HG03108 (cell line): ENCODE results near the gene TTN.

ENCODE experiments used
- ATAC-seq: cut with Tn5 transposase; IDR thresholded peaks from one replicate; pipeline ENCODE4 v1.9.1; 2021; ENCODE audit warnings: moderate library complexity; ENCODE audit not compliant: unreplicated experiment

Gene TTN

DNA sequence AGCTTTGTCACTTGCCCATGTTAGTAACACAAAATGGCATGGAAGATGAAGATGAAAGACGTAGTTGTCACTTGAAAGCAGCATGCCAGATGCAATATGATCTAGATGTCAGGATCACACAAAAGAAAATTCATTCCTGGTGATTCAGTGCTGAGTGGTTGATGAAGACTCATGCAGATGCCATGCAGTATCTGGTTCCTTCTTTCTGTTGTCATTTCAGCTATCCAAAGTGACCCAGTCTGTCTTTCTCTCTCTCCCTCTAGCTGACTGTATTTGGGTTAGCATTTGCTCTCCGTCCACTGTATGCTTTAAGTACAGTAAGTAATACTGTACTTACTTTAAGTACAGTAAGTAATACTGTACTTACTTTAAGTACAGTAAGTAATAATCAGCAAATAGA, 50.4 kb downstream of the TTN start:
- no peak for ATAC-seq

DNA sequence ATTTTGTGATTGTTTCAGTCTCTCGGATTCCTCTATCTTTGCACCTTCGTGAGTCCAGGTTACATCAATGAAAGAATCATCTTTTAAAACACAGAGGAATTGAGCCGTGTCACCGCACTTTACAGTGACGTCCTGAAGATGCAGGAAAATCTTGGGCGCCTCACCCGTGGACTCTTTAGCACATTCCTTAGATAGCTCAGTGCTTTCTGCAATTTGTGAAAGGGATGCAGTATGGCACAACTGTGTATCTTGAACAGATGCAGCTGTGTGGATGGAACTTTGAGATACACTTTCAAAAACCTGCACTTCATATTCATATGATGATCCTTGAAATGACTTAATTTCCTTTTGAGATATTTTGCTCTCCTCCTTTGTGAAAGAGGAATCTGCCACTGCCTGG, 50.9 kb downstream of the TTN start:
- ATAC-seq: no peak

DNA sequence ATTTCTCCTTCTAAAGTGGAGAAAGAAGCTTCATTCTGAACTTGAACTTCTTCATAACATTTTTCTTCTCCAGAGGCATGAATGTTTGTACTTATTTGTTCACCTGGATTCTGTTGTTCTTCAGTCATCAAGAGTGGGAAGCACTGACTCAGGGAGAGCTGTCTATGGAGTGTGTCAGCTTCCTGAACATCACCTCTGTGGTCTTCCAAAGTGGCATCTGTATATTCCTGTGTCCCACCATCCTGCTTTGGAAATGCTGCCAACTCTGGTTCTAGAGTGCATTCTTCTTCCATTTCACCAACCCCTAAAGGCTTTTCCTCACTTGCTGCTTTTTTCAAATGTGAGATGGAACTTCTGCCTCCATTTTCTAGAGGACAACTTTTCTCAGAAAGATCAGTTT, 59.5 kb downstream of the TTN start:
- no peak for ATAC-seq

DNA sequence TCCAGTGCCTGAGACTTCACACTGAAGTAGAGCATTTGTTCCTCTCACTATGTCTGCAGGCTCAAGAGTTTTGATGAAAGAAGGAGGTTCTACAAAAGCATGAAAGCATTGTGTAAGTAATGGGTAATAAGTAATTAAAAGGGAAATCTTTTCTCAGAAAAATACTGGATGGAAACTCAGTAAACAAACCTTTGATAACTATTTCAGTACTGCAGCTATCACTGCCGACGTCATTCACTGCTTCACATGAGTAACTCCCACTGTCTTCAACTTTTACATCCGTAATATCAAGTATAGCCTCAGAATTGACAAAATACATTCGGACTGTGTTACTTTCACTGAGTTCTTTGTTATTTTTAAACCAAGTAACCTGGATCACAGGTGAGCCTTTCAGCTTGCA, 72.7 kb downstream of the TTN start:
- ATAC-seq: no peak

DNA sequence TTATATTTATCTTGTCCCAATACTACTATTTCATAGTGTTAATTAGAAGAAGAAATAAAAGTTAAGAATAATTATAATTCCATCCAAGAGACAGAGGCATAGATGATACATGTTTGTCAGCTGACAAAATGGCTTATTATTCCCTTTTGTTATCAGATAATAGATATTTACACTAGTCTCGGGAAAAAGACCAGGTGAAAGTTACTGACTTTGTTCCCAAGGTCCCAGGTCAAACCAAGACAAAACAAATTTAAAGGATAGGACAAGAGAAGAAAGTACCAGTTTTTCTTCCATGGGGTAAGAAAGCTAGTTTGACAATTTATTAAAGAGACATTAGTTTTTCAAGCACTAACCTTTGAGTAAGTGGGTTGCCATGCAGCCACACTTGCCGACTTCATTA, 73.2 kb downstream of the TTN start:
- no peak for ATAC-seq

DNA sequence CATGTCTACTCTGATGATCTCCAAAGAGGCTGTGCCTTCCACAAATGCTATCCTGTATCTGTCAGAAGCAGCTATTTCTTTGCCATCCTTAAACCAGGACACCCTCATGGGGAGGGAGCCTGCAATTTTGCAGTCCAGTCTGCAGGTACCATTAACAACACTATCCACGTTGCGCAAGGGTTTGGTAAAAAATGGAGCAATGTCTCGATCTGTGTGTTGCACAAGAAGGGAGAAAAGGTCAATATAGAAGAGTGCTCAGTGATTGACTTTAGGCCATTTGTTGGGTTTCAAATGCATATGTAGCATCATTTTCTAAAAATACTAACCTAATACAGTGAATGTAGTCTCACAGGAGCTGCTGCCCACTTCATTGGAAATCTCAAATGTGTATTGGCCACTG, 74.3 kb downstream of the TTN start:
- ATAC-seq: no peak

DNA sequence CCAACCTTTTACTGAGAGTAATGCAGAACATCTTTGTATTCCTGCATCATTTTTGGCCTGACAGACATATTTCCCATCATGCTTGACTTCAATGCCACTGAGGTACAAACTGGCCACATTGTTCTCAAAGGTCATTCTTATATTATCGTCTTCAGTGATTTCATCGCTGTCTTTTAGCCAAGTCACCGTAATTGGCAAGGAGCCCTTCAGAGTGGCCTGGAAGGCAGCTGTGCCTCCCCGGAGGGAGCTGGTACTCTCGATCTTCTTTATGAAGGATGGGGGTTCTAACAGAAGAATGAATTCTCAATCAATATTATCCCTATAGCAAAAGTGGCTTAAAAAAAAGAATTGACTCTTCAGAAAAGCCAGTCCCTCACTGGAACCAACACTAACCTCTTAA, 75.9 kb downstream of the TTN start:
- ATAC-seq: no peak

DNA sequence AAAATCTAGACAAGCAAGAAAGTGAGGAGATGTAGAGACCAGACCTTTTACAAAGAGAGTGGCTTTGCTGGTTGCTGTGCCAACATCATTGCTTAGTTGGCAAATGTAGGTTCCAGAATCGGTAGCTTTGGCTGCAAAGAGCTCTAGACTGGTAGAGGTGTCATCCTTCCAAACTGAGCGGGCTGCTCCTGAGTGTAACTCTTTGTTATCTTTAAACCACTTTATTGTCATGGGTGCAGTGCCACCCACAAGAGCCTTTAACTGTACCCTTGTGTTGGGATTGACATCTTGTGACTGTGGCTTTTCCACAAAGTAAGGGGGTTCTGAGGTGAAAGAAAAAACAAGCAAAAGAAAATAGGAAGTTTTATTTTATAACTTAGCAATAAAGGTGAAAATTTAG, 77.2 kb downstream of the TTN start:
- no peak for ATAC-seq

DNA sequence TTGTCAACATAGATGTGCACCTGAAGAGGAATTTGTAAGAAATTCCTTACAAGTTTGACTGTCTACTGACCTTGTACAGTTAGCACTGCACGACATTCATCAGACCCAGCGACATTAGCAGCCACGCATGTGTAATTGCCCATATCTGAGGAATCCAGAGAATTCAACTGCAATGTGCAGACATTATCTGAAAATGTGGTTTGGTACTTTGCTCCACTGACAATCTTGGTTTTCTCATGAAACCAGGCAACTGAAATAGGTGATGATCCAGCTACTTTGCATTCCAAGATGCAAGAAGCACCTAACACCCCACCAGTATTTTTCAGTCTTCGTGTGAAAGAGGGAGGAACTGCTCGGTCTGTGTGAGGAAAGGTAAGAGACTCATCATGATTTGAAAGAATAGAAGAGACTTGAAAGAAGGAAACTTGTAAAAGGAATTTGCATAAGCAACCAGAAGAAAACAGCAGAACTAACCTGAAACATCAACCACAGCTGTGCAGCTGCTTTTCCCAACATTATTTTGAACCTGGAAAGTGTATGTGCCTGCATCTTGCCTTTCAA, 83.4 kb downstream of the TTN start:
- no peak for ATAC-seq

DNA sequence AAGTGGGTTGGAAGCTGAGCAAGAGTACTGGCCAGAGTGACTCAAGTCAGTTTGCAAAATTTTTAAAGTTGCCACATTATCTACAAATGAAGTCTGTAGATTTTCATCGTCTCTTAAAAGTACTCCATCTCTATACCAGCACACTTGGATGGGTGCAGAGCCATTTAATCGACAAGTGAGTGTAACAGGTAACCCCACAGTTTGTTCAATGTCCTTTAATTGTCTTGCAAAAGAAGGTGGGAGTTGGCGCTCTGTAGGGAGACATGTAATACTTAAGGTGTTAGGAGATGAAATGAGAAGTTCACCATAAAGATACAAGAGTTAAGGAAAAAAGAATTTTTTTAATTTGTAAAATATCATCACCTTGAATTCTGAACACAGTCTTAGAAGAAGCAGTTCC, 84.9 kb downstream of the TTN start:
- ATAC-seq: no peak

DNA sequence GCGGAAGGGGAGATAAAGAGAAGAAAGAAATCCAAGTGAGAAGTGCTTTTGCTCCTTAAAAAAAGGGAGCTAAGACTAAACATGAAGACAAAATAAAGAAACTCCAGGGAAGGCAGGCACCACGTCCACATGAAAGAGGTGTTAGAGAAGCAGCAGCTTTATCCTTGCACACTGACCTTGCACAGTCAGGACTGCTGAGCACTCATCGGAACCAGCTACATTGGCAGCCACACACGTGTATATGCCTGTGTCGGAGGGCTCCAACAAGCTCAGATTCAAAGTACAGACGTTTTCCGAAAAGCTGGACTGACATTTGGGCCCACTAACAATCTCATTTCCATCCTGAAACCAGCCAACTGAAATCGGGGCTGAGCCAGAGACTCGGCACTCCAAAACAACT, 88.2 kb downstream of the TTN start:
- no peak for ATAC-seq

DNA sequence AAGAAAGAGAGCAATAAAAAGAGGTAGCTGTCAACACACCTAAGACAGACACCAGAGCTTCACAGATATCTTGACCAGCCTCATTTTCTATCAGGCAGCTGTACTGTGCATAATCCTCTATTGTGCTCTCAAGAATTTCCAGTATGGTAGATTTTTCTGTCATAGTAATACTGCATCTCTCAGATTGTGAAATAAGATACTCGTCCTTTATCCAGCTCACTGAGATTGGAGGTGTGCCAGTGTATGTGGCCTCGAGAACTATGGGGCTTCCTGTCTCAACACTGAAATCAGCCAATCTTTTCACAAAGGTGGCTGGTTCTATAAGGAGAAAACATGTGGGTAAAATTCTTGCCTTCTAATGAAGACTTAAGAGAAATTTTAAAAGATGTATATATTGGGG, 88.9 kb downstream of the TTN start:
- ATAC-seq: no peak

DNA sequence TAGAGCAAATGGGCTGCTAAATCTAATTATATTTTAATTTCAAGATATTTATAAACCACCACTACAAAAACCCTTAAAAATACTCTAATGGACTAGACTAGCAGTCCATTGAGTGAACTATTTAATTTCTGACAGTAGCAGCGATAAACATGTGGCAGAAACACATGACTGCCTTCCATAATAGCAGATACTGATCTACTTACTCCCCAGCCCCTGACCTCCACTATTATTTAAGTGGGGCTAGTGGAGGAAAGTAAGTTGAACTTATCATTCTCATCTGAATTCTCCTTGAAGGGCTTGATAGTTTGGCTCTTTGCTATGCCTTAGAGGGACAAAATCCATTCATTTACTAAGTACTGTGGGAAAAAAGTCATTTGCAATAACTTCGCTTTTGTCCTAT, 90.8 kb downstream of the TTN start:
- no peak for ATAC-seq

DNA sequence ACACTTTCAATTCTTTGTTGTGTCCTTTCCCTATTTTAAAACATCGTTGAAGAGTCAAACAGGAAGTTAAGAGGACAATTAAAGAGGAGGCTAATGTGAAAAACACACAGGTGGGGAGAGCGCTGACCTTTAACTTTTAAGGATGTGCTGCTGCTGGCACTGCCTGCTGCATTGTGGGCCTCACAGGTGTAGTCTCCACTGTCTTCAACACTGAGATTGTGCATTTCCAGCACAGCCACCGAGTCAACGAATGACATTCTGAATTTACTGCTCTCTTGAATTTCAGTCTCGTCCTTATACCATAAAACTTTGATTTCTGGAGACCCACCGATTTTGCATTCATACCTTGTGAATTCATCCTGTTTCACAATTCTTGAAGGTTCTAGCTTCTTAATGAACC, 91.9 kb downstream of the TTN start:
- ATAC-seq: no peak

DNA sequence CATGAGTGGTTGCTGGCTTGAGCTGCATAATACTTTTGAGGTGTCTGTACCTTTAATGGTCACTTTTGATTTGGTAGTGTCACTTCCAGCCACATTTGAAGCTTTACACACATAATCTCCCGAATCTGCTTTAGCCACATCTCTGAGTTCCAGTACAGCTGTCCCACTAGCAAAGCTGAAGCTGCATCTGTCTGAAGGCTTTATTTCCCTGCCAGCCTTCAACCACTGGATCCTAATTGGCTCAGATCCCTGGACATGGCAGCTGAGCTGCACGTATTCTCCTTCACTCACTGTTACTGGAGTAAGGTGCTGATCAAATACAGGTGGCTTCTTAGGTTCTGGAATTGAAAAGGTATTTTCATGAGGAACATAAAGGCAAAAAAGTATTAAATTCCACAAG, 99.7 kb downstream of the TTN start:
- no peak for ATAC-seq

DNA sequence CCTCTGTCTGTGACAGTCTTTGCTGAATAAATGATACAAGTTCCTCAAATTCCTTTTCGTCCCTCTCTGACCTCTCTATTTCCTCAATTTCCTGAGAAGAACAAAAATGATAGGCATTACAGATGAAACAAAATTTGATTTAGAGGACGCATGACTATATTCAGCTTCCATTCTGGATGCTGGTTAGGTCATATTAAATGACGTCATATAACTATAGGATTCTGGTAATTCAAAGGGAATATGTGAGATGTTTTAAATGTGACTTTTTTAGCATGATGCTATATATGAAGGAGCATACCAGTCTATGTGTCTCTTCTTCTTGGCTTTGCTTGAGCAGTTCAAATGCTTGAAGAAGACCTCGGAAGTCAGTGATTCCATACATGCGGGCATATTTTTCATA, 102.3 kb downstream of the TTN start:
- no peak for ATAC-seq

DNA sequence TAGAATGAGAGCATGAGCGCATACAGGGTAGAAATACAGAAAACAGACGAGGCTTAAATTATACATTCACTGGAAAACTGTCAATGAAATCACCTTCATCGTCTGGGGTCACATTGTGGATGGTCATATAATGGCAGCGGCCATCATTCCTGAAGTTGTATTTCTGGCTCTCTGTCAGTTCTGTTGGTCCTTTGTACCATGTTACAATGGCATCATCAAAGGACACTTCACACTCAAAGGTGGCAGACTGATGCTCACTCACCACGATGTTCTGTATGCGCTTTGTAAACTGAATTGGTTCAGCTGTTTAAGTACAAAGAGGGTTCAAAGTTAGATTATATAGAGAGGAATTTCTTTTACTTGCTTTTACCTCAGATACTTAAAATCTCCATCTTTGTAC, 104.9 kb downstream of the TTN start:
- no peak for ATAC-seq

DNA sequence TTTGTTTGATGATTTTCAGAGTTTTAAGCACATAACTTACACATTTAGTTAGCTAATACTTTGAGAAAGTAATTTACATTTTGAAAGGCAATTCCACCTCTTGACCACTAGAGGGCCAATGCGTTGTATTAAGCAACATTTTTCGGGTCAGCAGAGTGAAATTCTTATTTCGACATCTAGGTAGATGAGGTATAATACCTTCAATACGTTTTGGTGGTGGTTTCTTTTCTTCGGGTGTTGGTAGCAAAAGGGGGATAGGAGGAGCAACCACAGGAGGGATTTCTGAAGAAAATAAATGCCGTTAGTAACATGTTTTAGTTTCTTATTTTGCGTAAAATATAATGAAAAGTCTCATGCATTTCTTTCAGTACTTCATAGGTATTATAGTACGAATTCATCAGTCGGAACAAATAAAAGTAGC, 106.3 kb downstream of the TTN start:
- ATAC-seq: no peak

DNA sequence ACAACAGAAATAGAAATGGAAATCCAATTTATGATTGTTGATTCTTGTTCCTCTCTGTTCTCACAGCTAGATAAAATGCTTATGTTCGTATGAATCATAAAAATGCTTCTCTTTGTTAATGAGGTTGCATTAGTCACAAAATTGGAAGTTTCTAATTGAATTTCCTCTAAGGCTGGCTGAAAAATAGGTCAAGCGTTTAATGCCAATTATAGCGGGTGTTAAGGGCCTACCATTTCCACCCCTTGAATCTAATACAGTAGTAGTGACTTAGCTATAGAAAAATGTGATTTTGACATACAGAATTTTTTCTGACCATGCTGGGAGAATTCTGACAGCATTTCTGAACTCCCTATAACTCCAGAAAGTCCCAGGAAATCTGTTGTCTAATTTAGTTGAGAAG, 107.1 kb downstream of the TTN start:
- ATAC-seq: no peak

DNA sequence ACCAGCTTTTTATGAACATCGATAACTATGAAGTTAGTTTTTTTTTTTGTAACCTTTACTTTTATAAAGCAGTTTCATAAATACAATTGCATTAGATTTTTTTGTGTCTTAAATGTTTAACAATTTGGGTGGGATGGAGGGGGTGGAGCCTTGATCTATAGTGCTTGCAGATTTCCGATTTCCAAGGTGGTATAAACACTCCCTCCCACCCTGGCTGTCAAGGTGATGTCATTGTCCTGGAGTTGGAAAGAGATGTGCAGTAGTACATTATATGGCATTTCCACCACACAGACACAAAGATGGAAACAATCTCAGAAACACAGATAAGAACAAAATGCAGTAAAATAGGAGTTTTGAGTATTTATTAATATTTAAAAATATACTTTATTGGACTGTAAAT, 114.4 kb downstream of the TTN start:
- ATAC-seq: no peak

DNA sequence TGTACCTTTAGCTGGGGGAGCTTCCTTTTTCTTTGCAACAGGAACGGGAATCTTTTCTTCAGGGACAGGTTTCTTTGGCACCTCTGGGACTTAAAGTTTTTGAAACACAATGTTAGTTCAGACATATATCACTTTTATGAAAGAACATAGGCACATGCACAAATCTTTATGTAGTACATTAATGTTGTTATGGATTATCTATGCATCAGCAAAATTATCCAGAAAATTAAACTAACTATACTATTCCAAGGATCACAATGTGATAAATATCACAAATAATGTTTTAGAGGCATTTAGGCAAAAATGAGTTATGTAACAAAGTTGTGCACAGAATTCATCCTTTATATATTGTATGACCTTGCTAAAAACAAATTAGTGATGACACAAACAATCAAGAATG, 117.4 kb downstream of the TTN start:
- ATAC-seq: no peak

DNA sequence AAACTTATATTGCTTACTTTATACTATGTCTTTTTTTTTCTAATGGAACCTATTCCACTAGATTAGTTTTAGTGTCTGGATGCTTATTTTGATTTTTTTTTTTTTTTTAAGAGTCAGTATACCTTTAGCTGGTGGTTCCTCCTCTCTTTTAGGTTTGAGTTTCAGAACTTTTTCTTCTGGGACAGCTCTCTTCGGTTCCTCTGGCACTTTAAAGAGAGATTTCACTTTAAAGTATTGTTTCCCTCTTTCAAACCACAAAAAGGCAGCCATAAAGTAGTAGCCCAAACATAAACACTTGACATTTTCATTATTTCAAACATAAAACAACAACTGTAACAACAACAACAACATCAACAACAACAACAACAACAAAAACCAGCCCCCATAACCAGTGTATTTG, 123.3 kb downstream of the TTN start:
- no peak for ATAC-seq

DNA sequence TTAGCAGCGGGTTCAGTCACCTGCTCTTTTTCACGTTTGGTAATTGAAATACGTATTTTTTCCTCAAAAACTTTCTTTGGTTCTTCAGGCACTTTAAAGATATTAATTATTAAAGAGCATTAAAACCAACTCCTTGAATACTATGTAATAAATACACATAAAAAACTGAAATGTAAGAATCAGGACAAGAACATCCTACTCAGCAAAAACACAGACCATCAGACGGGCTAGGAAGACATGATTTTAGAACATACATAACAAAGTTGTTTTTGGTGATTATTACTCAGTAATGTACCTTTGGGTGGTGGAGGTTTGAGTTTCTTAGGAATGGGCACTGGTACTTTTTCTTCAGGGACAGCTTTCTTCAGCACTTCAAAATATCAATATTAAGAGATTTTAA, 126.1 kb downstream of the TTN start:
- no peak for ATAC-seq

DNA sequence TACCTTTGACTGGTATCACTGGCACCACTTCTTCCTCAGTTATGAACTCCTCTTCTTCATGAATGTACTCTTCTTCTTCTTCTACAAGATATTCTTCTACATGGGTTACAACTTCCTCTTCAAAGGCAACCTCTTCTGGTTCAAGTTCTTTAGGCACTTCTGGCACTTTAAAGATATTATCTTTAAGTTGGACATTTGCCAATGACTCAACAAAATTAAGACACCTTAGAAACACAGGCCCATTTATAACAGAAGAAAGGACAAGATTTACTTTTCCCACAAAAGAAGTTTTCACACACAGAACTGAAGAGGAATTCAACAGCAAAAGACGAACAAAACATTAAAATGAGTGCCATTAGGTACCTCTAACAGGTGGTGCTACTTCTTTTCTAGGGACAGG, 127.3 kb downstream of the TTN start:
- ATAC-seq: no peak
